SU-DHL-6 (cell line): ENCODE data around the gene SETD6.

Source experiments
- H2AFZ ChIP-seq: fragments of 200-600 bp; sonication (generic); 2 replicates; pipeline ENCODE4 v1.6.1; 2014; ENCODE audit warnings: low read depth, mild to moderate bottlenecking, moderate library complexity, mixed read lengths, antibody characterized with exemption, low read length; ENCODE audit not compliant: severe bottlenecking
- H3F3A ChIP-seq: fragments of 200-600 bp; shearing (Covaris generic); 2 replicates; pipeline ENCODE4 v1.6.0; 2016; ENCODE audit warnings: antibody characterized with exemption, mild to moderate bottlenecking; ENCODE audit not compliant: insufficient read depth
- H3K27ac ChIP-seq: fragments of 200-600 bp; sonication (generic); 2 replicates; pipeline ENCODE4 v1.5.1; 2016; ENCODE audit warnings: low read depth, mild to moderate bottlenecking, low read length, moderate library complexity, mixed read lengths
- H3K27me3 ChIP-seq: fragments of 200-600 bp; sonication (generic), shearing (Covaris generic); 2 replicates; pipeline ENCODE4 v1.6.0; 2014; ENCODE audit warnings: mild to moderate bottlenecking, low read length
- H3K36me3 ChIP-seq: fragments of 200-600 bp; sonication (generic); 2 replicates; pipeline ENCODE4 v1.6.1; 2014; ENCODE audit warnings: mild to moderate bottlenecking, low read length, mixed read lengths
- H3K4me2 ChIP-seq: fragments of 300-600, 200-600 bp; shearing (Covaris generic), sonication (generic); 2 replicates; pipeline ENCODE4 v1.6.0; 2014; ENCODE audit warnings: low read length, low read depth, mild to moderate bottlenecking; ENCODE audit not compliant: poor library complexity, severe bottlenecking
- H3K4me3 ChIP-seq: fragments of 200-600 bp; sonication (generic); 2 replicates; pipeline ENCODE4 v1.5.1; 2014; ENCODE audit warnings: antibody characterized with exemption, low read length, mild to moderate bottlenecking, mixed read lengths; ENCODE audit not compliant: insufficient read depth, poor library complexity, severe bottlenecking
- H3K79me2 ChIP-seq: fragments of 200-600 bp; sonication (generic); 2 replicates; pipeline ENCODE4 v1.6.1; 2014; ENCODE audit warnings: mild to moderate bottlenecking, low read length, moderate library complexity; ENCODE audit not compliant: insufficient read depth
- H3K9ac ChIP-seq: fragments of 200-600 bp; sonication (generic); 2 replicates; pipeline ENCODE4 v1.7.0; 2014; ENCODE audit warnings: mild to moderate bottlenecking, low read length
- H3K9me2 ChIP-seq: fragments of 200-600 bp; sonication (generic); replicated peaks from 2 replicates; pipeline ENCODE4 v1.6.1; 2014; ENCODE audit warnings: low read length; ENCODE audit not compliant: insufficient read depth
- H3K9me3 ChIP-seq: fragments of 200-600 bp; sonication (generic); 2 replicates; pipeline ENCODE4 v1.6.1; 2014; ENCODE audit warnings: low read length, mixed read lengths; ENCODE audit not compliant: insufficient read depth
- H4K20me1 ChIP-seq: fragments of 200-600 bp; sonication (generic); 2 replicates; pipeline ENCODE4 v1.6.1; 2014; ENCODE audit warnings: low read depth, mild to moderate bottlenecking, antibody characterized with exemption, low read length, moderate library complexity, mixed read lengths
- CTCF ChIP-seq: fragments of 200-600 bp; sonication (generic); IDR thresholded peaks from one replicate; pipeline ENCODE4 v1.5.1; 2017; ENCODE audit warnings: antibody characterized with exemption, mild to moderate bottlenecking, low read length, moderate library complexity; ENCODE audit not compliant: insufficient read depth, poor library complexity, severe bottlenecking
- EZH2phosphoT487 ChIP-seq: fragments of 200-600 bp; sonication (generic), shearing (Covaris generic); conservative IDR thresholded peaks from 2 replicates; pipeline ENCODE4 v1.6.1; 2018; ENCODE audit warnings: mild to moderate bottlenecking, antibody characterized with exemption, low read length, moderate library complexity, mixed read lengths

Gene SETD6

GRCh38 chr16:58481931-58482330 is 33.4 kb upstream of the SETD6 start:
- no peak overlapping the region for H3K9ac ChIP-seq
- no peaks in the 10 kb centered on the region for H4K20me1 ChIP-seq
- no peaks in the 10 kb centered on the region for H3K36me3 ChIP-seq
- no peaks in the 10 kb centered on the region for H3K27me3 ChIP-seq
- H3K27ac ChIP-seq, result no peak overlapping the region
- TF ChIP-seq CTCF (no peak), EZH2phosphoT487 (no peak)
- no peaks in the 10 kb centered on the region for H3K9me3 ChIP-seq
- no peaks in the 10 kb centered on the region for H3K79me2 ChIP-seq
- no peak overlapping the region for H2AFZ ChIP-seq
- no peak overlapping the region for H3K4me2 ChIP-seq
- no peak overlapping the region for H3K4me3 ChIP-seq
- H3K9me2 ChIP-seq, result no peaks in the 10 kb centered on the region
- no peaks in the 10 kb centered on the region for H3F3A ChIP-seq

GRCh38 chr16:58485184-58485887 is 30.0 kb upstream of the SETD6 start:
- Histone ChIP-seq H3K27me3 (no peaks in the 10 kb centered on the region), H3K9me3 (no peaks in the 10 kb centered on the region), H4K20me1 (no peaks in the 10 kb centered on the region), H3K4me3 (no peak overlapping the region), H3K9ac (no peak overlapping the region), H2AFZ (no peak overlapping the region), H3K9me2 (no peaks in the 10 kb centered on the region), H3K36me3 (no peaks in the 10 kb centered on the region), H3K79me2 (no peaks in the 10 kb centered on the region), H3K27ac (no peak overlapping the region), H3K4me2 (no peak overlapping the region), H3F3A (no peaks in the 10 kb centered on the region)
- TF ChIP-seq EZH2phosphoT487, result no peak
- TF ChIP-seq CTCF, result no peak

- H3K9ac ChIP-seq, result no peak overlapping the region
- H3K27me3 ChIP-seq, result no peaks in the 10 kb centered on the region
- H3K36me3 ChIP-seq, result no peaks in the 10 kb centered on the region
- no peak overlapping the region for H3K4me2 ChIP-seq
- H4K20me1 ChIP-seq, result no peaks in the 10 kb centered on the region
- H3K79me2 ChIP-seq, result no peaks in the 10 kb centered on the region
- TF ChIP-seq CTCF, result peak; percentile 82
- no peak for TF ChIP-seq EZH2phosphoT487
- no peaks in the 10 kb centered on the region for H3K9me2 ChIP-seq
- H3K9me3 ChIP-seq, result no peaks in the 10 kb centered on the region
- H2AFZ ChIP-seq, result no peak overlapping the region
- H3F3A ChIP-seq, result no peaks in the 10 kb centered on the region
- no peak overlapping the region for H3K27ac ChIP-seq
- H3K4me3 ChIP-seq, result no peak overlapping the region
Measured at GRCh38 chr16:58487566-58488351, 27.6 kb upstream of the SETD6 start.
